Mesendoderm (in vitro differentiated cells): ENCODE results near the gene DCBLD2.

Experiments
- DNase-seq: peaks from one replicate; pipeline ENCODE4 v3.0.0; 2013
- H2AK5ac ChIP-seq: 2 replicates; pipeline ENCODE4 v1.6.1; 2013; ENCODE audit warnings: low read length, inconsistent platforms
- H2BK120ac ChIP-seq: 2 replicates; pipeline ENCODE4 v1.6.1; 2013; ENCODE audit warnings: low read depth, mild to moderate bottlenecking, low read length, moderate library complexity, mixed read lengths
- H2BK15ac ChIP-seq: replicated peaks from 2 replicates; pipeline ENCODE4 v1.6.1; 2013; ENCODE audit warnings: low read depth, mild to moderate bottlenecking, moderate library complexity
- H2BK5ac ChIP-seq: 2 replicates; pipeline ENCODE4 v1.6.1; 2013; ENCODE audit warnings: low read length, inconsistent platforms
- H3K18ac ChIP-seq: 2 replicates; pipeline ENCODE4 v1.6.1; 2013; ENCODE audit warnings: mild to moderate bottlenecking, low read length, mixed read lengths
- H3K23ac ChIP-seq: one replicate; pipeline ENCODE4 v1.6.1; 2013; ENCODE audit warnings: low read length
- H3K27ac ChIP-seq: 2 replicates; pipeline ENCODE4 v1.5.1; 2013; ENCODE audit warnings: low read depth, mild to moderate bottlenecking, inconsistent platforms, low read length, moderate library complexity
- H3K27me3 ChIP-seq: 2 replicates; pipeline ENCODE4 v1.6.1; 2013; ENCODE audit warnings: low read length, control low read depth, mild to moderate bottlenecking, inconsistent platforms; ENCODE audit not compliant: insufficient read depth, poor library complexity
- H3K36me3 ChIP-seq: 2 replicates; pipeline ENCODE4 v1.6.1; 2013; ENCODE audit warnings: low read length, inconsistent platforms; ENCODE audit not compliant: control insufficient read depth, insufficient read depth
- H3K4ac ChIP-seq: one replicate; pipeline ENCODE4 v1.6.1; 2013; ENCODE audit warnings: low read depth, mild to moderate bottlenecking, low read length, moderate library complexity
- H3K4me1 ChIP-seq: 2 replicates; pipeline ENCODE4 v1.6.1; 2013; ENCODE audit warnings: low read depth, low read length, inconsistent platforms; ENCODE audit not compliant: control insufficient read depth
- H3K4me2 ChIP-seq: 2 replicates; pipeline ENCODE4 v1.6.1; 2013; ENCODE audit warnings: low read length
- H3K4me3 ChIP-seq: 2 replicates; pipeline ENCODE4 v1.5.1; 2013; ENCODE audit warnings: mild to moderate bottlenecking, low read length
- H3K56ac ChIP-seq: one replicate; pipeline ENCODE4 v1.6.1; 2013; ENCODE audit warnings: low read length
- H3K79me1 ChIP-seq: 2 replicates; pipeline ENCODE4 v1.6.1; 2013; ENCODE audit warnings: low read length, inconsistent platforms
- H3K79me2 ChIP-seq: 2 replicates; pipeline ENCODE4 v1.6.1; 2013; ENCODE audit warnings: mild to moderate bottlenecking, low read length; ENCODE audit not compliant: control insufficient read depth, insufficient read depth
- H3K9ac ChIP-seq: 2 replicates; pipeline ENCODE4 v1.6.1; 2013; ENCODE audit warnings: low read length, inconsistent platforms
- H4K5ac ChIP-seq: one replicate; pipeline ENCODE4 v1.6.1; 2013; ENCODE audit warnings: low read length
- H4K8ac ChIP-seq: one replicate; pipeline ENCODE4 v1.6.1; 2013; ENCODE audit warnings: low read depth, mild to moderate bottlenecking, control low read depth, low read length, moderate library complexity
- WGBS: extraction: QIAGEN DNeasy Blood & Tissue Kit; methylation state at CpG from one replicate; pipeline ENCODE4 v1.1.7; 2013; ENCODE audit warnings: low lambda C conversion rate, missing lambda C conversion rate; ENCODE audit not compliant: insufficient coverage; ENCODE audit errors: extremely low coverage; 5-methylcytosine and 5-hydroxymethylcytosine counted together

Gene DCBLD2

GRCh38 chr3:98784666-98785600 lies 116.6 kb downstream of the DCBLD2 start:
- H2BK15ac ChIP-seq, result no peak overlapping the region
- H3K56ac ChIP-seq, result no peak overlapping the region
- no peaks in the 10 kb centered on the region for H3K79me1 ChIP-seq
- no peaks in the 10 kb centered on the region for H3K36me3 ChIP-seq
- H2BK120ac ChIP-seq, result no peak overlapping the region
- H3K27me3 ChIP-seq, result no peaks in the 10 kb centered on the region
- peak; percentile 11 for DNase-seq
- WGBS, result no CpG with 5 or more reads among the region's 3 CpGs
- H3K23ac ChIP-seq, result no peak overlapping the region
- H3K4ac ChIP-seq, result no peak overlapping the region
- no peaks in the 10 kb centered on the region for H3K4me1 ChIP-seq
- no peak overlapping the region for H3K18ac ChIP-seq
- no peak overlapping the region for H3K27ac ChIP-seq
- H3K9ac ChIP-seq, result no peak overlapping the region
- no peak overlapping the region for H2AK5ac ChIP-seq
- H3K79me2 ChIP-seq, result no peaks in the 10 kb centered on the region
- H4K8ac ChIP-seq, result no peak overlapping the region
- no peak overlapping the region for H3K4me3 ChIP-seq
- no peak overlapping the region for H2BK5ac ChIP-seq
- H4K5ac ChIP-seq, result no peak overlapping the region
- H3K4me2 ChIP-seq, result no peak overlapping the region

- Histone ChIP-seq H3K4ac (no peak overlapping the region), H2BK120ac (no peak overlapping the region), H3K56ac (no peak overlapping the region), H3K4me1 (no peaks in the 10 kb centered on the region), H3K4me2 (no peak overlapping the region), H3K79me1 (no peaks in the 10 kb centered on the region), H3K36me3 (no peaks in the 10 kb centered on the region), H2AK5ac (no peak overlapping the region), H3K18ac (no peak overlapping the region), H3K27ac (no peak overlapping the region), H3K23ac (no peak overlapping the region), H3K79me2 (no peaks in the 10 kb centered on the region), H4K5ac (no peak overlapping the region), H3K9ac (no peak overlapping the region), H3K4me3 (no peak overlapping the region), H4K8ac (no peak overlapping the region), H3K27me3 (no peaks in the 10 kb centered on the region), H2BK5ac (no peak overlapping the region), H2BK15ac (no peak overlapping the region)
- WGBS, result no CpG with 5 or more reads among the region's 5 CpGs
- no peak for DNase-seq
These were observed 117.5 kb downstream of the DCBLD2 start for GRCh38 chr3:98784042-98784441.

- H3K4me3 ChIP-seq, result no peak overlapping the region
- H4K8ac ChIP-seq, result no peak overlapping the region
- no peaks in the 10 kb centered on the region for H3K36me3 ChIP-seq
- H3K27ac ChIP-seq, result no peak overlapping the region
- no peak overlapping the region for H3K18ac ChIP-seq
- H3K56ac ChIP-seq, result no peak overlapping the region
- no peak overlapping the region for H2BK5ac ChIP-seq
- no peak overlapping the region for H2BK120ac ChIP-seq
- no peak overlapping the region for H2AK5ac ChIP-seq
- no peaks in the 10 kb centered on the region for H3K79me1 ChIP-seq
- H4K5ac ChIP-seq, result no peak overlapping the region
- no peak overlapping the region for H3K4me2 ChIP-seq
- H3K4me1 ChIP-seq, result no peaks in the 10 kb centered on the region
- no peak overlapping the region for H3K23ac ChIP-seq
- H3K9ac ChIP-seq, result no peak overlapping the region
- WGBS, result no CpG with 5 or more reads among the region's 8 CpGs
- no peak for DNase-seq
- no peaks in the 10 kb centered on the region for H3K27me3 ChIP-seq
- H2BK15ac ChIP-seq, result no peak overlapping the region
- no peak overlapping the region for H3K4ac ChIP-seq
- H3K79me2 ChIP-seq, result no peaks in the 10 kb centered on the region
These were observed 118.5 kb downstream of the DCBLD2 start for GRCh38 chr3:98782824-98783500.

- H3K4me3 ChIP-seq, result no peak overlapping the region
- no peak overlapping the region for H2BK120ac ChIP-seq
- no peak overlapping the region for H2AK5ac ChIP-seq
- H3K23ac ChIP-seq, result no peak overlapping the region
- H3K9ac ChIP-seq, result no peak overlapping the region
- no peak overlapping the region for H3K4ac ChIP-seq
- H3K56ac ChIP-seq, result no peak overlapping the region
- no peak overlapping the region for H2BK5ac ChIP-seq
- H3K18ac ChIP-seq, result no peak overlapping the region
- no peak overlapping the region for H3K27ac ChIP-seq
- no peak overlapping the region for H3K4me2 ChIP-seq
- no peaks in the 10 kb centered on the region for H3K27me3 ChIP-seq
- no peak overlapping the region for H4K5ac ChIP-seq
- no peaks in the 10 kb centered on the region for H3K79me1 ChIP-seq
- WGBS, result no CpG with 5 or more reads among the region's 2 CpGs
- H3K4me1 ChIP-seq, result no peaks in the 10 kb centered on the region
- DNase-seq, result peak; percentile 16
- no peak overlapping the region for H2BK15ac ChIP-seq
- H3K36me3 ChIP-seq, result no peaks in the 10 kb centered on the region
- H4K8ac ChIP-seq, result no peak overlapping the region
- no peaks in the 10 kb centered on the region for H3K79me2 ChIP-seq
These were observed 121.2 kb downstream of the DCBLD2 start for GRCh38 chr3:98780343-98780742.

GRCh38 chr3:98779541-98780335 lies 121.8 kb downstream of the DCBLD2 start:
- no peak overlapping the region for H3K4me3 ChIP-seq
- no peaks in the 10 kb centered on the region for H3K27me3 ChIP-seq
- no peak overlapping the region for H2BK5ac ChIP-seq
- H3K4ac ChIP-seq, result no peak overlapping the region
- H3K36me3 ChIP-seq, result no peaks in the 10 kb centered on the region
- H3K9ac ChIP-seq, result no peak overlapping the region
- DNase-seq, result no peak
- no peak overlapping the region for H4K8ac ChIP-seq
- WGBS, result no CpG with 5 or more reads among the region's 4 CpGs
- H4K5ac ChIP-seq, result no peak overlapping the region
- no peaks in the 10 kb centered on the region for H3K79me2 ChIP-seq
- no peak overlapping the region for H2BK120ac ChIP-seq
- H3K56ac ChIP-seq, result no peak overlapping the region
- no peak overlapping the region for H2AK5ac ChIP-seq
- H3K18ac ChIP-seq, result no peak overlapping the region
- H3K23ac ChIP-seq, result no peak overlapping the region
- H3K4me1 ChIP-seq, result no peaks in the 10 kb centered on the region
- no peak overlapping the region for H2BK15ac ChIP-seq
- H3K79me1 ChIP-seq, result no peaks in the 10 kb centered on the region
- no peak overlapping the region for H3K4me2 ChIP-seq
- H3K27ac ChIP-seq, result no peak overlapping the region
